Gastrocnemius medialis (tissue), 4 donors: ENCODE data around the gene ARPC3.

Source experiments
- POLR2A ChIP-seq, 2 donors: fragments of 450-650 bp; IDR thresholded peaks; one replicate each; pipeline ENCODE4 v1.6.1; 2017; ENCODE audit warnings: antibody characterized with exemption in 2 of 2, mild to moderate bottlenecking in 2 of 2, moderate library complexity in 2 of 2
- TF ChIP-seq, protein P1 (sequence below), 5 experiments: fragments of 450-650 bp in 3 of 5; fragments of 200-600 bp in 2 of 5; sonication (generic) in 2 of 5; IDR thresholded peaks in 4 of 5; conservative IDR thresholded peaks in 1 of 5; 1 replicate in 4 of 5; 2 replicates in 1 of 5; pipeline ENCODE4 v1.5.1; 2016 to 2019; ENCODE audit warnings: antibody characterized with exemption in 5 of 5, mild to moderate bottlenecking in 3 of 5, moderate library complexity in 3 of 5

DNA sequence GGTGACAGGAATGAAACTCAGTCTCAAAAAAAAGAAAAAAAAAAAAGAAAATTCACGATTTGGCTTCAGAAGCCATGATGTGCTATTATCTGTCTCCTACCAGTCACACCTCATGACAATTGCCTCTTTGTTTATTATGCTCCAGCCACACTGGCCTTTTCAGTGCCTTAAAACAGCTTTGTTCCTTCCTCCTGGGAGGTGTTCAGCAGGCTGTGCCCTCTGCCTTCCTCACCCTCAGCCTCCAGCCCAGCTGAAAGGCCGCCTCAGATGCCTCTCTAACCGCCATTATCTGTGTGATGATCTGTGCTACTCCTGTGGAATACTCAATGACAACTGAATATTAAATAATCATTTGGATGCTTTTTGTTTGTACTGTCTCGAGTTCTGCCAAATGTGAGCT, 8.6 kb upstream of the ARPC3 start:
- TF ChIP-seq, protein P1, sequence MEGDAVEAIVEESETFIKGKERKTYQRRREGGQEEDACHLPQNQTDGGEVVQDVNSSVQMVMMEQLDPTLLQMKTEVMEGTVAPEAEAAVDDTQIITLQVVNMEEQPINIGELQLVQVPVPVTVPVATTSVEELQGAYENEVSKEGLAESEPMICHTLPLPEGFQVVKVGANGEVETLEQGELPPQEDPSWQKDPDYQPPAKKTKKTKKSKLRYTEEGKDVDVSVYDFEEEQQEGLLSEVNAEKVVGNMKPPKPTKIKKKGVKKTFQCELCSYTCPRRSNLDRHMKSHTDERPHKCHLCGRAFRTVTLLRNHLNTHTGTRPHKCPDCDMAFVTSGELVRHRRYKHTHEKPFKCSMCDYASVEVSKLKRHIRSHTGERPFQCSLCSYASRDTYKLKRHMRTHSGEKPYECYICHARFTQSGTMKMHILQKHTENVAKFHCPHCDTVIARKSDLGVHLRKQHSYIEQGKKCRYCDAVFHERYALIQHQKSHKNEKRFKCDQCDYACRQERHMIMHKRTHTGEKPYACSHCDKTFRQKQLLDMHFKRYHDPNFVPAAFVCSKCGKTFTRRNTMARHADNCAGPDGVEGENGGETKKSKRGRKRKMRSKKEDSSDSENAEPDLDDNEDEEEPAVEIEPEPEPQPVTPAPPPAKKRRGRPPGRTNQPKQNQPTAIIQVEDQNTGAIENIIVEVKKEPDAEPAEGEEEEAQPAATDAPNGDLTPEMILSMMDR (IDR thresholded peaks at IDR 0.05 in 4 of 5, conservative IDR thresholded peaks at IDR 0.05 in 1 of 5): no peak
- no peak for TF ChIP-seq POLR2A (IDR thresholded peaks at IDR 0.05)
